ENCODE measurements around the gene DEPP1. TPM values are rescaled to one million over a fixed set of nuclear protein-coding genes. Genes with fewer than 3 reads are reported as not detected.

The DEPP1 gene
- total RNA-seq, 1 donor from 2014 or later = 309 TPM

DNA sequence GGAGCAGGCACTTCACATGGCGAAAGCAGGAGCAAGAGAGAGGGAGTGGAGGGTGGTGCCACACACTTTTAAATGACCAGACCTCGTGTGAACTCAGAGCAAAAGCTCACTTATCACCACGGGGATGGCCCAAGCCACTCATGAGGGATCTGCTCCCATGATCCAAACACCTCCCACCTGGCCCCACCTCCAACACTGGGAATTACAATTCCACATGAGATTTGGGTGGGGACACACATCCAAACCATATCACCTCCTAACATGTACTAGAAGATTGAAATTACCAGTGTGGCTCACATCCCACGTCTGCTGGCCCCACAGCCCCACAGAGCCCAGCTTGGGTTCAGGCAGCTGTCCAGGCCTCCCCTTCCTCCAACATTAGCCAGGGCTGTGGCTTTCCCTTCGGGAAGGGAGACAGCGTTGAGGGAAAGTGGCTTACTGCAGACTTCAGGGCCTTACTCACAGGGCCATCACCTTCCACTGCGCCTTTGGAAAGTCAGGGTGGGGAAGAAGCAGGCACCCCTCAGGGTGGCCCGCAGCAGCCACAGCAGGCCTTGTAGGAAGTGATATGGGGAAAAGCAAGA lies 7.7 kb downstream of the DEPP1 start:
- Histone ChIP-seq H3K9me3 (no peaks in the 10 kb centered on the region), H3K27ac (no peak overlapping the region), H3K4me3 (no peak overlapping the region), H3K27me3 (no peaks in the 10 kb centered on the region), H3K4me1 (peaks cover 15 to 40% of the 10 kb centered on the region in 2 donors), H3K36me3 (peaks cover 10 to 32% of the 10 kb centered on the region in 2 donors)
- TF ChIP-seq CTCF (IDR thresholded peaks at IDR 0.05) = no peak
- DNase-seq (ENCODE audit: low spot score in 2 of 2) = no peak
- intact Hi-C loops (cut with DNase I) = loop anchor here (5.0 to 10.0 kb wide), 3 partner anchors 666 to 1296 kb away; no protein-coding TSS in a partner anchor

DNA sequence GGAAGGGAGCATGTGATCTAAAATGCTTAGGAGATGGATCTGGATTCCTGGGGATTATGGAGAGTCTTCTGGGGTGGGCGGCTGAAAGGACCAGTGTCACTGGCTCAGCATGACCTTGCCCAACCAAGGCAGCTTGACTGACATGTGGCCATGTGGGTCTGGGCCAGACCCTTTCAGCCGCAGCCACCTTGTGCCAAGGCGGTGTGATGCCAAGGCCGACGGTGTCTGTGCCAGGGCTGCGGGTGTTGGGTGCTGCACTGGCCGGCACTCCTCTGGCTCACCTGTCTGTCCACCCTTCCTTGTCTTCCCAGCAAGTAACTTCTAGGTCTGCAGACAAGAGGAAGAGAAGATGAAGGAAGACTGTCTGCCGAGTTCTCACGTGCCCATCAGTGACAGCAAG lies 8.8 kb downstream of the DEPP1 start:
- intact Hi-C loops (cut with DNase I) = loop anchor here (5.0 to 10.0 kb wide), 3 partner anchors 665 to 1295 kb away; no protein-coding TSS in a partner anchor
- Histone ChIP-seq H3K9me3 (no peaks in the 10 kb centered on the region), H3K36me3 (peaks cover 10 to 32% of the 10 kb centered on the region in 2 donors), H3K27ac (no peak overlapping the region), H3K27me3 (no peaks in the 10 kb centered on the region), H3K4me1 (peaks cover 16 to 37% of the 10 kb centered on the region in 2 donors), H3K4me3 (no peak overlapping the region)
- TF ChIP-seq CTCF (IDR thresholded peaks at IDR 0.05) = no peak
- DNase-seq (ENCODE audit: low spot score in 2 of 2) = no peak

DNA sequence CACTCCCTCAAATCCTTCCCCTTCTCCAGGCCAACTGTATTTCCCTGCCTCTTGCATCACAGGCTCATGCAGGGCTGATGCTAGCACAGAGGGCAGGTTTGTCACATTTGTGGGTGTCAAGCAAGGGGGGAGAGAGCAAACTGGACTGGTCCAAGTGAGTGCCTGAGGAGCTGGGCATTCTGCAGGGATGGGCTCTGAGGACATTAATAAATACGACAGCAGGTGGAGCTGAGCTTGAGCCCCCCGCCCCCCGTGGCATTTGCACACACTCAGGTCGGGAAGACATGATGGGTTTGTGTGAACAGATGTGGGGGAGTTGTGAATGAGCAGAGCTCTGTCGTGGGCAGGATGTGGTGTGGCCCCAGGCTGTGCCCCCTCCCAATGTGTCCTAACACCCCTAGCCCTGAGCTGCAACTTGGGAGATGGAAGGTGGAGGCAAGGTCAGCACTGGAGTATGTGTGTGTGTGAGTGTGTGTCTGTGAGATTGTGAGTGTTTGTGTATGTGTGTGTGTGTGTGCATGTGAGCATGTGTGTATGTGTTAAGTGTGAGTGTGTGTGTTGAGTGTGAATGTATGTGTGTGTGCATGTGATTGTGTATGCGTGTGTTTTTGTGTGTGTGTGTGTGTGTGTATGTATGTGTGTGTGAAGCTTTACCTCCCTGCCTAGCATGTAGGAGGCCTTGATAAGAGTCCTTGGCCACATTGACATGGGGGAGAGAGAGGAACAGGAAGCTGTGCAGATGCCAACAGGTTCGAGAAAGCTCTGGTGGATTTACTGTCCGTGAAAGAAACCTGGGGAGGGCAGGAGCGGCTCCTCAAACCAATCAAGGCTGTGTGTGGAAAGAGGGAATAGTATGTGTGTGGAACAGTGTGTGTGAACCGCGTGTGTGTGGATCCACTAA lies 9.9 kb downstream of the DEPP1 start:
- no peak for TF ChIP-seq CTCF (IDR thresholded peaks at IDR 0.05)
- Histone ChIP-seq H3K4me3 (no peak overlapping the region), H3K36me3 (peaks cover 10 to 32% of the 10 kb centered on the region in 2 donors), H3K27me3 (no peaks in the 10 kb centered on the region), H3K27ac (peak overlapping the region; percentile 36 to 44), H3K9me3 (no peaks in the 10 kb centered on the region), H3K4me1 (peaks cover 23 to 40% of the 10 kb centered on the region in 2 donors)
- DNase-seq (ENCODE audit: low spot score in 2 of 2) = peak in 1 of 2 donors; percentile 63
- intact Hi-C loops (cut with DNase I) = no loop called here

GRCh38 chr10:44968091-44968490 lies 10.5 kb downstream of the DEPP1 start:
- Histone ChIP-seq H3K36me3 (peaks cover 10 to 32% of the 10 kb centered on the region in 2 donors), H3K4me1 (peaks cover 29 to 47% of the 10 kb centered on the region in 2 donors), H3K9me3 (no peaks in the 10 kb centered on the region), H3K27ac (peak overlapping the region; percentile 36 to 44), H3K27me3 (no peaks in the 10 kb centered on the region), H3K4me3 (no peak overlapping the region)
- intact Hi-C loops (cut with DNase I) = no loop called here
- DNase-seq (ENCODE audit: low spot score in 2 of 2) = peak; percentile 65 to 87
- no peak for TF ChIP-seq CTCF (IDR thresholded peaks at IDR 0.05)

GRCh38 chr10:44967616-44968015 lies 11.0 kb downstream of the DEPP1 start:
- TF ChIP-seq CTCF (IDR thresholded peaks at IDR 0.05) = no peak
- peak overlapping the region; percentile 36 to 44 for H3K27ac ChIP-seq
- H3K36me3 ChIP-seq = peaks cover 10 to 32% of the 10 kb centered on the region in 2 donors
- no peaks in the 10 kb centered on the region for H3K27me3 ChIP-seq
- H3K4me1 ChIP-seq = peaks cover 29 to 47% of the 10 kb centered on the region in 2 donors
- H3K4me3 ChIP-seq = no peak overlapping the region
- peak in 1 of 2 donors; percentile 67 for DNase-seq (ENCODE audit: low spot score in 2 of 2)
- H3K9me3 ChIP-seq = no peaks in the 10 kb centered on the region
- intact Hi-C loops (cut with DNase I) = no loop called here
